Body of pancreas (tissue), 4 donors: ENCODE measurements around the gene PMIS2. TPM values are rescaled to one million over a fixed set of nuclear protein-coding genes. Genes with fewer than 3 reads are reported as not detected.

Experiments
- ATAC-seq: fragments of 150-250 bp; one replicate; pipeline ENCODE4 v1.9.1; 2016
- DNase-seq, 4 donors: peaks; one replicate each; pipeline ENCODE4 v3.0.0-alpha.2; 2019
- H3K27ac ChIP-seq, 4 donors: fragments of 200-600 bp; sonication (generic); 1 replicate in 3 of 4; 2 replicates in 1 of 4; pipeline versions ENCODE4 v1.5.1 to v1.6.1; 2016 to 2019; ENCODE audit warnings: mild to moderate bottlenecking in 1 of 4, mixed read lengths in 1 of 4, moderate library complexity in 1 of 4
- H3K27me3 ChIP-seq, 2 donors: fragments of 200-600 bp; sonication (generic); one replicate each; pipeline ENCODE4 v1.6.0; 2016; ENCODE audit warnings: mild to moderate bottlenecking in 1 of 2
- H3K36me3 ChIP-seq, 2 donors: fragments of 200-600 bp; sonication (generic); replicated peaks in 1 of 2; 2 replicates each; pipeline ENCODE4 v1.5.1; 2016; ENCODE audit warnings: low read depth in 2 of 2; ENCODE audit not compliant: insufficient read depth in 1 of 2
- H3K4me1 ChIP-seq: fragments of 200-600 bp; sonication (generic); one replicate; pipeline ENCODE4 v1.6.0; 2016
- H3K4me3 ChIP-seq, 2 donors: fragments of 200-600 bp; sonication (generic); 1 replicate in 1 of 2; 2 replicates in 1 of 2; pipeline ENCODE4 v1.5.1; 2016 to 2019
- H3K9me3 ChIP-seq, 3 donors: fragments of 200-600 bp; sonication (generic); 1 replicate in 2 of 3; 2 replicates in 1 of 3; pipeline ENCODE4 v1.5.1; 2016
- POLR2A ChIP-seq, 3 donors: fragments of 450-650 bp; IDR thresholded peaks; one replicate each; pipeline ENCODE4 v1.6.1; 2016; ENCODE audit warnings: antibody characterized with exemption in 3 of 3, mild to moderate bottlenecking in 2 of 3
- WGBS, 2 donors: methylation state at CpG; one replicate each; pipeline ENCODE4 v1.1.5; 2017; 5-methylcytosine and 5-hydroxymethylcytosine counted together
- intact Hi-C: fragments of 100-400 bp; cut with DNase I; formaldehyde crosslinking; loops from one replicate; pipeline ENCODE4 v1.15.1; 2023
- total RNA-seq, 2 donors: library from RNA; depleted of rRNA; stranded (reverse); fragments of >200 nt; gene quantifications; one replicate each; pipeline ENCODE4 v1.1.0, GENCODE V29; 2016
- TF ChIP-seq, protein P1 (sequence below), 7 experiments: fragments of 450-650 bp in 4 of 7; fragments of 200-600 bp in 3 of 7; sonication (generic) in 3 of 7; IDR thresholded peaks; one replicate each; pipeline ENCODE4 v1.5.1; 2016 to 2019; ENCODE audit warnings: antibody characterized with exemption in 7 of 7

The PMIS2 gene
- total RNA-seq, 2 donors from 2014 or later = not detected

DNA sequence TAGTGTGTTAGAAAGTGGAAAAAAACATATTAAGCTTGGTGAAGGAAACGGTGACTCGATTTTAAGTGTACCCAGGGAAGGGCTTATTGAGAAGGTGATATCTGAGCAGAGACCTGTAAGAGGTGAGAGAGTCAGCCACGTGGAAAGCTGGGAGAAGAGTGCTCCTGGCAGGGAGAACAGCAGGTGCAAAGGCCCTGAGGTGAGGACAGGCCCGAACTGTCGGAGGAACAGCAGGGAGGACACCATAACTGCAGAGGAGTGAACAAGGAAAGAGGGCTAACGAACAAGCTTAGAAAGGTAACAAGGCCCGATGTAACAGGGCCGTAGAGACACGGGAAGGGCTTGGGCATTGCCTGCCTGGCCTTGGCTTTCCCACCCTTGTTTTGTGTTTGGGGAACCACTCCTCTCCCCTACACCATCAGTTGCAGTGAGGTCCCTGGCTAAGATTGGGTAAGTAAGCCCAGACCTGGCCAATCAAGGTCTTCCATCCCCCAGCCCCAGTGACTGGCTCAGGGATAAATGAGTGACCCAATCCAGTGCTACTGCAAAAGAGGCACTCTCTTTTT lies 29.9 kb upstream of the PMIS2 start:
- ATAC-seq (no peak), DNase-seq (no peak)
- no peaks in the 10 kb centered on the region for H3K27me3 ChIP-seq
- H3K9me3 ChIP-seq = no peaks in the 10 kb centered on the region
- WGBS, 2 donors = 85% methylated on average over 9 of the region's 9 CpGs
- no peaks in the 10 kb centered on the region for H3K36me3 ChIP-seq
- intact Hi-C loops = loop anchor here (10.0 kb wide), 1 partner anchor 159 kb away; the partner anchor contains the start of gene KMT2B
- no peak overlapping the region for H3K4me3 ChIP-seq
- TF ChIP-seq, protein P1, sequence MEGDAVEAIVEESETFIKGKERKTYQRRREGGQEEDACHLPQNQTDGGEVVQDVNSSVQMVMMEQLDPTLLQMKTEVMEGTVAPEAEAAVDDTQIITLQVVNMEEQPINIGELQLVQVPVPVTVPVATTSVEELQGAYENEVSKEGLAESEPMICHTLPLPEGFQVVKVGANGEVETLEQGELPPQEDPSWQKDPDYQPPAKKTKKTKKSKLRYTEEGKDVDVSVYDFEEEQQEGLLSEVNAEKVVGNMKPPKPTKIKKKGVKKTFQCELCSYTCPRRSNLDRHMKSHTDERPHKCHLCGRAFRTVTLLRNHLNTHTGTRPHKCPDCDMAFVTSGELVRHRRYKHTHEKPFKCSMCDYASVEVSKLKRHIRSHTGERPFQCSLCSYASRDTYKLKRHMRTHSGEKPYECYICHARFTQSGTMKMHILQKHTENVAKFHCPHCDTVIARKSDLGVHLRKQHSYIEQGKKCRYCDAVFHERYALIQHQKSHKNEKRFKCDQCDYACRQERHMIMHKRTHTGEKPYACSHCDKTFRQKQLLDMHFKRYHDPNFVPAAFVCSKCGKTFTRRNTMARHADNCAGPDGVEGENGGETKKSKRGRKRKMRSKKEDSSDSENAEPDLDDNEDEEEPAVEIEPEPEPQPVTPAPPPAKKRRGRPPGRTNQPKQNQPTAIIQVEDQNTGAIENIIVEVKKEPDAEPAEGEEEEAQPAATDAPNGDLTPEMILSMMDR (IDR thresholded peaks at IDR 0.05) = no peak
- TF ChIP-seq POLR2A (IDR thresholded peaks at IDR 0.05) = no peak
- no peak overlapping the region for H3K27ac ChIP-seq
- H3K4me1 ChIP-seq = peaks cover 43% of the 10 kb centered on the region

DNA sequence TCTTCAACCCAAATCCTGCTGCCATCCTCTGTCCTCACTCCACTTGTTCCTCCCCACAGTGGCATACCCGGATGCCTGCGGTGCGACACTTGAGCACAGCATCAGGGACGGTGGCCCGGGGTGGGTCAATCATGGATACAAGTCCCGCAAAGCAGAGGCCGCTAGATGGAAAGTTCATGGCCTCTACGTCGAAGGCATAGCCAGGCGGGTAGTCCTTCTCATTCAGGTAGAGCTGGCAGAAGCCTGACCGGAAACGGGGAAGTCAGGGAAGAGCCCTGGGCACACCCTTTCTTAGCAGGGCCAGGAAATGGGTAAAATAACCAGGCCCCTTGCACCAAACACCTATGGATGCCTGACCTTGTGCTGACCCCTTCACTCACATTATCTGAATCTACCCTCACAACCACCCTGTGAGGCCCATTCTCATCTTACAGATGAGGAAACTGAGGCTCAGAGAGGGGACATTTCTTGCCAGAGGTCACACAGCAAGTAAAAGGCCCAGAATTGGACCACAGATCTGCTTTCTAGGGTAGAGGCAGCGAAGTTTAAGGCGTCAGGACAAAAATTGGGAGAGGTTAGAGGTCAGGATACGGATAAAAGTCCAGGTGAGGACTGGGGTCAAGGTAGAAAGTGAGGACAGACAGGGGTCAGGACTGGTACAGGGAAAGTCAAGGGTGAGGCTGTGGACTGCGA lies 29.0 kb upstream of the PMIS2 start:
- no peak for TF ChIP-seq POLR2A (IDR thresholded peaks at IDR 0.05)
- TF ChIP-seq, protein P1 (IDR thresholded peaks at IDR 0.05) = no peak
- Histone ChIP-seq H3K4me3 (no peak overlapping the region), H3K4me1 (peaks cover 40% of the 10 kb centered on the region), H3K27ac (no peak overlapping the region), H3K27me3 (no peaks in the 10 kb centered on the region), H3K36me3 (no peaks in the 10 kb centered on the region), H3K9me3 (no peaks in the 10 kb centered on the region)
- intact Hi-C loops = loop anchor here (10.0 kb wide), 1 partner anchor 158 kb away; the partner anchor contains the start of gene KMT2B
- DNase-seq = no peak
- ATAC-seq = no peak
- WGBS, 2 donors = 89 to 91% methylated on average over 16 of the region's 16 CpGs

DNA sequence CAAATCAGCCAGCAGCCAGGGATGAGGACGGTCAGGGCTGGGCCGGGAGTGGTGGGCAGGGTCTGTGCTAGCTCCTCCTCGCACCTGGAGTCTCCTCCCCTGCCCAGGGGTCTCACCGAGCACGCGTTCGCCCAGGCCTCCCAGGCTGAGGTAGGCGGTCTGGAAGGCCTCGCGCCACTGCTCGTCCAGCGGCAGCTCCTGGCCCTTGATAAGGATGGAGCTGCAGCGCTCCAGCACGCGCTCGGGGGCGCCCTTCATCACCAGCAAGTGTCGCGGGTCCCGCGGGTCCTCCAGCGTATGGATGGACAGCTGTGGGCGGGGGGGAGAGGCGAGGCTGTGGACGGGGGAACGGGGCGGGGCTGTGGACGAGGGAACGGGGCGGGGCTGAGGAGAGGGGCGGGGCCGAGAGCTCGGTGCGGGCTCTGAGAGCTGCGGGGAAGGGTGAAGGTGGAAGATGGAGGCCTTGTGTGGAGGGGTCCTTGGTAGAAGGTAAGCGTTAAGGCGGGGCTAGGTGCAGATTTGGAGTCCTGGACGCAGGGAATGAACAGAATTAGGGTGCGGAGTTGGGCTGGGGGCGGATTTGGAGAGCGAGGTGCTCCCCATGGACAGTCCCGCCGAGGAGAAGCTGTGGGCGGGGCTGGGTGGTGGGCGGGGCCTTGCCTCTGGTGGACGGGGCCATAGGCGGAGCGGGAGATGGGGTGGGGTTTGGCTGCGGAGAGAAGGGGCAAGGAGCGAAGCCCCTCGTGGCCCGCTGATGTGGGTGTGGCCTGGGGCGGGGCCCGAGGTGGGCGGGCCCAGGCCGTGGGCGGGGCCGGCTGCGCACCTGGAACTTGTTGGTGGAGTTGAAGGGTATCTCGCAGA lies 28.2 kb upstream of the PMIS2 start:
- intact Hi-C loops = loop anchor here (10.0 kb wide), 1 partner anchor 157 kb away; the partner anchor contains the start of gene KMT2B
- ATAC-seq = peak; percentile 76
- DNase-seq = peak; percentile 54 to 94 (median 86)
- Histone ChIP-seq H3K4me3 (peak overlapping the region in 1 of 2 donors; percentile 19), H3K36me3 (no peaks in the 10 kb centered on the region), H3K27ac (peak overlapping the region in 1 of 4 donors; percentile 47), H3K27me3 (no peaks in the 10 kb centered on the region), H3K4me1 (peaks cover 40% of the 10 kb centered on the region), H3K9me3 (no peaks in the 10 kb centered on the region)
- TF ChIP-seq, protein P1 (IDR thresholded peaks at IDR 0.05) = no peak
- no peak for TF ChIP-seq POLR2A (IDR thresholded peaks at IDR 0.05)
- WGBS, 2 donors = 15 to 25% methylated on average over 31 to 60 of the region's 60 CpGs

DNA sequence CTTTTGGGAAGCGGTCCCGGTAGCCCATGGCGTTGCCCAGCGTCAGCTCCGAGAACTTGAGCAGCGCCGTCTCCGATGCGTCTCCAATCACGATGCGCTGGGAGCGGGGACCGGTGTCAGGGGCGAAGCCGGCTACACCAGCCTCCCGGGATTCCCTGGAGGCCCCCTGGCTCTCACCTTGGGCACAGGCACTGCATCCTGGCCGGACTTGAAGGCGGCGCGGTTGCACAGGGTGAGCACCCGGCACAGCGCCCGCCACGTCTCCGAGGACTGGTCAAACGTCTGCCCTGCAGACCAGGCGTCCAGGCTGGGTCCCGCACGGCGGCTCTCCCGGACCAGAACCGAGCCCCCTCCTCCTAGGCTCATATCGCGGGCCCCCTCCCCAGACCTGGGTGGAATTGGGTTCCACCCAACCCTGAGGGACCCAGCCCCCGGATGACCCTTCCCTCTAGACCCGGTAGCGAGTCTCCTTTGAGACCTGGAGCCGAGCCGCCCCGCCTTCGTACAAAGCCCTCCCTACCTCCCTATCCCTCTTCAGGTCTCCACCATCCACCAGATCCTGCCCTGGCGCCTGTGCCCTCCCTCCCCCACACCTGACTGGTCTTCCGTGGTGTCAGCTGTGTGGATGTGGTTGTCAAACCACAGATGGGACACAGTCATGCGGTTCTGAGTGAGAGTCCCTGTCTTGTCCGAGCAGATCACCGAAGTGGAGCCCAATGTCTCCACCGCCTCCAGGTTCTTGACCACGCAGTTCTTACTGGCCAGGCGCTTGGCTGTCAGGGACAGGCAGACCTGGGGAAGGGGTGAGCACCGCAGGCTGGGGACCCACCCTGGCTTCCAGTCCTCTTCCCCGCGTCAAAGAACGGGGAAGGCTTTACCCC lies 27.3 kb upstream of the PMIS2 start:
- H3K27me3 ChIP-seq = no peaks in the 10 kb centered on the region
- H3K4me1 ChIP-seq = peaks cover 41% of the 10 kb centered on the region
- DNase-seq = no peak
- no peaks in the 10 kb centered on the region for H3K9me3 ChIP-seq
- peak; percentile 25 for ATAC-seq
- H3K27ac ChIP-seq = peak overlapping the region in 1 of 4 donors; percentile 23
- intact Hi-C loops = loop anchor here (10.0 kb wide), 1 partner anchor 156 kb away; the partner anchor contains the start of gene KMT2B
- 19 to 27% methylated on average over 26 to 53 of the region's 53 CpGs for WGBS, 2 donors
- no peaks in the 10 kb centered on the region for H3K36me3 ChIP-seq
- TF ChIP-seq, protein P1 (IDR thresholded peaks at IDR 0.05) = peak in 2 of 7 experiments; percentile 7
- TF ChIP-seq POLR2A (IDR thresholded peaks at IDR 0.05) = peak in 2 of 3 donors; percentile 40 to 44
- H3K4me3 ChIP-seq = peak overlapping the region in 1 of 2 donors; percentile 19
